Smooth muscle cell (in vitro differentiated cells): ENCODE measurements around the gene GPR150. TPM values are rescaled to one million over a fixed set of nuclear protein-coding genes. Genes with fewer than 3 reads are reported as not detected.

Experiments used
- DNase-seq: peaks from one replicate; lab custom pipeline; 2025; ENCODE audit not compliant: unreplicated experiment; lab: John Stamatoyannopoulos, UW
- H2AFZ ChIP-seq: fragments of 200-600 bp; sonication (generic); 2 replicates; pipeline ENCODE4 v1.6.0; 2016; ENCODE audit warnings: antibody characterized with exemption, low read depth, mild to moderate bottlenecking
- H3F3A ChIP-seq: fragments of 200-600 bp; sonication (generic); 2 replicates; pipeline ENCODE4 v1.6.0; 2017; ENCODE audit warnings: antibody characterized with exemption, low read depth
- H3K27ac ChIP-seq: fragments of 200-600 bp; sonication (generic); 2 replicates; pipeline ENCODE4 v1.5.1; 2016; ENCODE audit warnings: low read depth, mild to moderate bottlenecking
- H3K27me3 ChIP-seq: fragments of 200-600 bp; sonication (generic); 2 replicates; pipeline ENCODE4 v1.6.1; 2016; ENCODE audit warnings: low read depth, mild to moderate bottlenecking
- H3K36me3 ChIP-seq: fragments of 200-600 bp; sonication (generic); 2 replicates; pipeline ENCODE4 v1.5.1; 2016; ENCODE audit warnings: low read depth
- H3K4me1 ChIP-seq: fragments of 200-600 bp; sonication (generic); 2 replicates; pipeline ENCODE4 v1.5.1; 2016; ENCODE audit warnings: low read depth
- H3K4me2 ChIP-seq: fragments of 200-600 bp; sonication (generic); 2 replicates; pipeline ENCODE4 v1.6.0; 2016; ENCODE audit warnings: mild to moderate bottlenecking
- H3K4me3 ChIP-seq: fragments of 200-600 bp; sonication (generic); 2 replicates; pipeline ENCODE4 v1.5.1; 2016; ENCODE audit warnings: mild to moderate bottlenecking
- H3K79me2 ChIP-seq: fragments of 200-600 bp; sonication (generic); 2 replicates; pipeline ENCODE4 v1.6.0; 2016; ENCODE audit warnings: low read depth, mild to moderate bottlenecking
- H3K9ac ChIP-seq: fragments of 200-600 bp; sonication (generic); 2 replicates; pipeline ENCODE4 v1.6.0; 2016; ENCODE audit warnings: low read depth
- H3K9me3 ChIP-seq: fragments of 200-600 bp; sonication (generic); replicated peaks from 2 replicates; pipeline ENCODE4 v1.5.1; 2016; ENCODE audit warnings: low read depth
- H4K20me1 ChIP-seq: fragments of 200-600 bp; sonication (generic); 2 replicates; pipeline ENCODE4 v1.6.0; 2016; ENCODE audit warnings: low read depth
- WGBS: methylation state at CpG from one replicate; pipeline ENCODE4 v1.1.7; 2016; ENCODE audit warnings: low lambda C conversion rate; 5-methylcytosine and 5-hydroxymethylcytosine counted together
- polyA plus RNA-seq: library from polyadenylated mRNA; unstranded; fragments of >200 nt; fragmentation: Nextera tagmentation; extraction: Ambion mirVana; gene quantifications from 2 replicates; pipeline ENCODE4 v1.2.1, GENCODE V29; 2016
- total RNA-seq: library from RNA; depleted of rRNA; stranded (reverse); fragments of >200 nt; gene quantifications from 2 replicates; pipeline ENCODE4 v1.2.3, GENCODE V29; 2014
- TF ChIP-seq, protein P1 (sequence below): fragments of 200-600 bp; sonication (generic); IDR thresholded peaks from 2 replicates; pipeline ENCODE4 v1.5.1; 2017; ENCODE audit warnings: borderline replicate concordance, mild to moderate bottlenecking, antibody characterized with exemption; ENCODE audit not compliant: insufficient read depth, poor library complexity, severe bottlenecking

Gene GPR150
- total and polyA plus RNA-seq, 2 experiments from 2014 or later = 0.04 to 0.13 TPM

DNA sequence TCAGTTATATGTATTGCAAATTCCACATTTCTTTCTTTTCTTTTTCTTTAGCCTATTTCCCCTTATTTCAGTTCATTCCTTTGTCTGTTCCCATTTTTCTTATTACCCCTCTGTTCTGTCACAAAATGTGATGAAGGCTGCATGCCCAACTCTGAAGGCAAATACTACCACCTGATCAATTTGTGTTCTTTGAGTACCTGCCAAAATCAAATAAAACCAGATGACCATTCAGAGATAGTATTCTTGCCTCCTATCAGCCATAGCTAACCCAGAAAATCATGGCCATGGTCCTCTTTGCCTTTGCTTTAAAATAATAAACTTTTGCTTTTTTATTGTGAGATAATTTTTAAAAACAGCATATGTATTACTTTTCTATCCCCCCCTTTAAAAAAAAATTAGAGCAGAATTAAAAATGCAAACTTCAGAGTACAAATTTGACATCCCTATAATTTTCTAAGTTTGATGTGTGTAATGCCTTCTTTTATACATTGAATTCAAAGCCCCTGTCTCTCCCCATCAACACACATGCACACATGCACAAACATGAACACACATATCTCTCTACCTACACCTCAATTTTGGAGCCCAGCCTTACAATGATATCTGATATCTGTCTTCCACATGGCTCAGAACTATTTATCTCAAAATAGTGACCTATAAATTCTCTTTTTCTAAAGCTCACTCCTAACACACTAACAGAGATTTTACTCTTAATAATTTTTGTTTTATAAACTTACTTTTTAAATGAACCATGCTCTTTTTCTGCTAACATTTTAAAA lies 30.1 kb downstream of the GPR150 start:
- Histone ChIP-seq H3K9ac (no peak overlapping the region), H4K20me1 (no peaks in the 10 kb centered on the region), H3K79me2 (no peaks in the 10 kb centered on the region), H3K9me3 (no peaks in the 10 kb centered on the region), H3K27ac (no peak overlapping the region), H2AFZ (no peak overlapping the region), H3K27me3 (no peaks in the 10 kb centered on the region), H3F3A (peaks cover 14% of the 10 kb centered on the region), H3K4me3 (no peak overlapping the region), H3K36me3 (no peaks in the 10 kb centered on the region), H3K4me1 (peaks cover 9% of the 10 kb centered on the region), H3K4me2 (no peak overlapping the region)
- TF ChIP-seq, protein P1, sequence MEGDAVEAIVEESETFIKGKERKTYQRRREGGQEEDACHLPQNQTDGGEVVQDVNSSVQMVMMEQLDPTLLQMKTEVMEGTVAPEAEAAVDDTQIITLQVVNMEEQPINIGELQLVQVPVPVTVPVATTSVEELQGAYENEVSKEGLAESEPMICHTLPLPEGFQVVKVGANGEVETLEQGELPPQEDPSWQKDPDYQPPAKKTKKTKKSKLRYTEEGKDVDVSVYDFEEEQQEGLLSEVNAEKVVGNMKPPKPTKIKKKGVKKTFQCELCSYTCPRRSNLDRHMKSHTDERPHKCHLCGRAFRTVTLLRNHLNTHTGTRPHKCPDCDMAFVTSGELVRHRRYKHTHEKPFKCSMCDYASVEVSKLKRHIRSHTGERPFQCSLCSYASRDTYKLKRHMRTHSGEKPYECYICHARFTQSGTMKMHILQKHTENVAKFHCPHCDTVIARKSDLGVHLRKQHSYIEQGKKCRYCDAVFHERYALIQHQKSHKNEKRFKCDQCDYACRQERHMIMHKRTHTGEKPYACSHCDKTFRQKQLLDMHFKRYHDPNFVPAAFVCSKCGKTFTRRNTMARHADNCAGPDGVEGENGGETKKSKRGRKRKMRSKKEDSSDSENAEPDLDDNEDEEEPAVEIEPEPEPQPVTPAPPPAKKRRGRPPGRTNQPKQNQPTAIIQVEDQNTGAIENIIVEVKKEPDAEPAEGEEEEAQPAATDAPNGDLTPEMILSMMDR = no peak
- no peak for DNase-seq

DNA sequence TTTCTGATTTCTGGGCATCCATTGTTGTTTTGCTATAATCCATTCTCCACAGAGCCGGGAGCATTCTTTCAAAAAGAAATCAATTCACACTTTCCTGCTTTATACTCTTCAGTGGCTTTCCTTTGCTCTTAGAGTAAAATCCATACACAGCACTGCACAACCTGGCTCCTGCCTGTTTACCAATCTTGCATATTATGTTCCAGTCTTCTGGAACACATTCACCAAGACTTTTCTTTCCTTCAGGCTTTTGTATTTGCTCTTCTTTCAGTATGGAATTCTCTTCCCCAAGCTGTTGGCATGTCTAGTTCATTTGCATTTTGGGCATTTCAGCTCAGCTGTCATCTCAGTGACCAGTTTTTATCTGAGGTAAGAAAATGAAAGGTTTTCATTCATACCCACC lies 33.0 kb downstream of the GPR150 start:
- no peak overlapping the region for H2AFZ ChIP-seq
- H3K4me3 ChIP-seq = no peak overlapping the region
- H3K4me1 ChIP-seq = no peaks in the 10 kb centered on the region
- no peak overlapping the region for H3K27ac ChIP-seq
- H3K4me2 ChIP-seq = no peak overlapping the region
- no peak overlapping the region for H3K9ac ChIP-seq
- no peaks in the 10 kb centered on the region for H3F3A ChIP-seq
- no peaks in the 10 kb centered on the region for H3K27me3 ChIP-seq
- TF ChIP-seq, protein P1 = no peak
- H3K79me2 ChIP-seq = no peaks in the 10 kb centered on the region
- H3K36me3 ChIP-seq = no peaks in the 10 kb centered on the region
- no peaks in the 10 kb centered on the region for H4K20me1 ChIP-seq
- H3K9me3 ChIP-seq = no peaks in the 10 kb centered on the region
- DNase-seq = no peak
- WGBS = 87% methylated on average over 1 of the region's 1 CpG

DNA sequence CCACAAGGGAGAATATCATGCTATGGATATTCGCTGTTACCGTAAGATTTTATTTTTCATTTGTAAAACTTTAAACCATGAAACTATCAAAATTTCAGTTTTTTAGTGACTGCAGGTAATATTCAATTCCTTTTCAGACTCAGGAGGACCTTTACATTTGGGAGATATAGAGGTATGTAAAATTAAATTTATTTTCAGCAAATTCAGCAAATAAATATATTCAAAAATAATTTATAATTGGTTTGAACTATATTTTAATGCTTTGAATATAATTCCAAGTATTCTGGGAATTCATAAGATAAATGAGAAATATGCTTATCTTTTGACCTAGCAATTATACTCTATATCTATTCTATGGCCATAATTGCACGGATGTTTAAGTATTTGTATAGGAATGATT lies 34.3 kb downstream of the GPR150 start:
- H3K9me3 ChIP-seq = no peaks in the 10 kb centered on the region
- no peaks in the 10 kb centered on the region for H3K27me3 ChIP-seq
- no peak overlapping the region for H3K4me3 ChIP-seq
- H3K4me1 ChIP-seq = no peaks in the 10 kb centered on the region
- TF ChIP-seq, protein P1 = no peak
- H4K20me1 ChIP-seq = no peaks in the 10 kb centered on the region
- DNase-seq = no peak
- no peaks in the 10 kb centered on the region for H3K79me2 ChIP-seq
- H3K9ac ChIP-seq = no peak overlapping the region
- H3F3A ChIP-seq = no peaks in the 10 kb centered on the region
- no peak overlapping the region for H3K4me2 ChIP-seq
- 98% methylated on average over 3 of the region's 3 CpGs for WGBS
- H2AFZ ChIP-seq = no peak overlapping the region
- H3K36me3 ChIP-seq = no peaks in the 10 kb centered on the region
- no peak overlapping the region for H3K27ac ChIP-seq

DNA sequence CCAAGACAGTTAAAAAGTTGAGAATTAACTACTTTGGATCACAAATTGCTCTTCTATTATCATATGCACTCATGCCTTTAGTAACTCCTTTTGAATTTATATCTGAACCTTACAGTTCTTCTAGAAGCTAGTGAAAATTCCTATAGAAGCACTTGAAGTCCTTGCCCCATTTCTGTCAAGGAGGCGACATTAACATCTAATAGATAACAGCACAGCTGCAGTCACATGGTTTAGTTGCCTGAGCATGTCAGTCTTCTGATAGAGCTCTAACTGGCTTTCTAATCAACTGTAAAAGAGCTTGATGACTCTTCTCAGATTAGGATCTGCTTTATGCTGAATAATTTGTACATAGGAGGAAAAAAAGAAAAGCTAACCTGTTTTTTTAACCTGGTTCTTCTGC lies 35.7 kb downstream of the GPR150 start:
- no peaks in the 10 kb centered on the region for H3K36me3 ChIP-seq
- H3F3A ChIP-seq = no peaks in the 10 kb centered on the region
- TF ChIP-seq, protein P1 = no peak
- H2AFZ ChIP-seq = no peak overlapping the region
- no peak overlapping the region for H3K4me2 ChIP-seq
- no peaks in the 10 kb centered on the region for H4K20me1 ChIP-seq
- H3K27me3 ChIP-seq = no peaks in the 10 kb centered on the region
- H3K9ac ChIP-seq = no peak overlapping the region
- no peaks in the 10 kb centered on the region for H3K4me1 ChIP-seq
- H3K27ac ChIP-seq = no peak overlapping the region
- H3K4me3 ChIP-seq = no peak overlapping the region
- H3K79me2 ChIP-seq = no peaks in the 10 kb centered on the region
- H3K9me3 ChIP-seq = no peaks in the 10 kb centered on the region
- DNase-seq = no peak
- 12% methylated on average over 1 of the region's 1 CpG for WGBS
